Activated T-cell treated with anti-CD3 and anti-CD28 coated beads, Interleukin-2, amount 50 U/mL, for 72 hours (primary cell): ENCODE data around the gene FLYWCH1. TPM values are rescaled to one million over a fixed set of nuclear protein-coding genes. Genes with fewer than 3 reads are reported as not detected.
A peak's percentile ranks its signal among the peaks of the same experiment; 100 is the strongest.

Source experiments
- ATAC-seq, 2 donors: fragments of 150-1000 bp; cut with Tn5 transposase; replicated peaks in 1 of 2; 2 replicates each; pipeline ENCODE4 v1.10.0; 2021; ENCODE audit warnings: moderate library complexity in 2 of 2, mild to moderate bottlenecking in 1 of 2
- DNase-seq, 2 donors: peaks; one replicate each; pipeline ENCODE4 v3.0.0; 2021 to 2022; ENCODE audit warnings: mixed read lengths in 1 of 2
- H3K27ac Mint-ChIP-seq: one replicate; pipeline ENCODE4 v1.8.0; 2022; ENCODE audit warnings: mild to moderate bottlenecking, moderate library complexity, mixed read lengths
- H3K27me3 Mint-ChIP-seq: one replicate; pipeline ENCODE4 v1.8.0; 2022; ENCODE audit warnings: low read depth, mixed read lengths
- H3K36me3 Mint-ChIP-seq, 2 donors: one replicate each; pipeline ENCODE4 v1.8.0; 2022; ENCODE audit warnings: mixed read lengths in 2 of 2, mild to moderate bottlenecking in 1 of 2; ENCODE audit not compliant: insufficient read depth in 2 of 2
- H3K4me1 Mint-ChIP-seq: one replicate; pipeline ENCODE4 v1.8.0; 2022; ENCODE audit warnings: low read depth, mixed read lengths
- H3K4me3 Mint-ChIP-seq, 2 donors: one replicate each; pipeline ENCODE4 v1.8.0; 2022; ENCODE audit warnings: mild to moderate bottlenecking in 2 of 2, mixed read lengths in 2 of 2, moderate library complexity in 2 of 2
- H3K9me3 Mint-ChIP-seq, 2 donors: one replicate each; pipeline ENCODE4 v1.8.0; 2022; ENCODE audit warnings: mixed read lengths in 2 of 2
- total RNA-seq, 2 donors: library from RNA; stranded (reverse); gene quantifications; one replicate each; pipeline ENCODE4 v1.2.3, GENCODE V29; 2022

FLYWCH1 gene
- total RNA-seq, 2 donors from 2014 or later: 68.5 to 76.4 TPM

- Mint-ChIP-seq H3K27me3 (peaks cover 6% of the 10 kb centered on the region), H3K4me3 (no peak overlapping the region), H3K9me3 (no peaks in the 10 kb centered on the region), H3K27ac (no peak overlapping the region), H3K4me1 (no peaks in the 10 kb centered on the region), H3K36me3 (no peaks in the 10 kb centered on the region)
- no peak for DNase-seq
- ATAC-seq: no peak
These were observed 43.7 kb downstream of the FLYWCH1 start for GRCh38 chr16:2955438-2955778.

GRCh38 chr16:2955779-2956578 is 44.2 kb downstream of the FLYWCH1 start:
- ATAC-seq (peak in 1 of 2 donors; percentile 25), DNase-seq (no peak)
- Mint-ChIP-seq H3K9me3 (no peaks in the 10 kb centered on the region), H3K36me3 (no peaks in the 10 kb centered on the region), H3K4me3 (no peak overlapping the region), H3K27ac (no peak overlapping the region), H3K27me3 (peaks cover 6% of the 10 kb centered on the region), H3K4me1 (no peaks in the 10 kb centered on the region)

- no peak for ATAC-seq
- Mint-ChIP-seq H3K27me3 (peaks cover 6% of the 10 kb centered on the region), H3K27ac (no peak overlapping the region), H3K4me1 (no peaks in the 10 kb centered on the region), H3K4me3 (no peak overlapping the region), H3K9me3 (no peaks in the 10 kb centered on the region), H3K36me3 (no peaks in the 10 kb centered on the region)
- DNase-seq: no peak
These were observed 44.8 kb downstream of the FLYWCH1 start for GRCh38 chr16:2956579-2956956.

DNA sequence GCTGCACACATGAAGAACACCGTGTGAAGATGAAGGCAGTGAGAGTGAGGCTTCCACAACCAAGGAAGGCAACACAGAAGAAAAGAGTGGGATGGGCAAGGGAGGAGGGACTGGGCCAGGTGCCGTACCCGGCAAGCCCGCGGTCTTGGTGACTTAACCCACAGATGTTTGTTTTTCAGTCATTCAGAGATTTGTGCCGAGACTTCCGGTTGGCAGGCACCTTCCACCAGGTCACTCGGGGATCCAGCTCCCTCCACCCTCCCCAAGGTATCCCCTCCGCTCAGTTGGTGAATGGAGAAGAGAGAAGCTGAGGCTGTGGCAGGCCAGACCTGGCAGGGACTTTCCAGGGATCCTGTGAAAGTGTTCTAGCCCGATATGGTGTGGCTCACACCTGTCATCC is 47.5 kb downstream of the FLYWCH1 start:
- DNase-seq: no peak
- peaks cover 8% of the 10 kb centered on the region for H3K4me1 Mint-ChIP-seq
- no peak overlapping the region for H3K4me3 Mint-ChIP-seq
- ATAC-seq: no peak
- no peaks in the 10 kb centered on the region for H3K9me3 Mint-ChIP-seq
- peaks cover 16% of the 10 kb centered on the region for H3K27me3 Mint-ChIP-seq
- H3K36me3 Mint-ChIP-seq: no peaks in the 10 kb centered on the region
- no peak overlapping the region for H3K27ac Mint-ChIP-seq

DNA sequence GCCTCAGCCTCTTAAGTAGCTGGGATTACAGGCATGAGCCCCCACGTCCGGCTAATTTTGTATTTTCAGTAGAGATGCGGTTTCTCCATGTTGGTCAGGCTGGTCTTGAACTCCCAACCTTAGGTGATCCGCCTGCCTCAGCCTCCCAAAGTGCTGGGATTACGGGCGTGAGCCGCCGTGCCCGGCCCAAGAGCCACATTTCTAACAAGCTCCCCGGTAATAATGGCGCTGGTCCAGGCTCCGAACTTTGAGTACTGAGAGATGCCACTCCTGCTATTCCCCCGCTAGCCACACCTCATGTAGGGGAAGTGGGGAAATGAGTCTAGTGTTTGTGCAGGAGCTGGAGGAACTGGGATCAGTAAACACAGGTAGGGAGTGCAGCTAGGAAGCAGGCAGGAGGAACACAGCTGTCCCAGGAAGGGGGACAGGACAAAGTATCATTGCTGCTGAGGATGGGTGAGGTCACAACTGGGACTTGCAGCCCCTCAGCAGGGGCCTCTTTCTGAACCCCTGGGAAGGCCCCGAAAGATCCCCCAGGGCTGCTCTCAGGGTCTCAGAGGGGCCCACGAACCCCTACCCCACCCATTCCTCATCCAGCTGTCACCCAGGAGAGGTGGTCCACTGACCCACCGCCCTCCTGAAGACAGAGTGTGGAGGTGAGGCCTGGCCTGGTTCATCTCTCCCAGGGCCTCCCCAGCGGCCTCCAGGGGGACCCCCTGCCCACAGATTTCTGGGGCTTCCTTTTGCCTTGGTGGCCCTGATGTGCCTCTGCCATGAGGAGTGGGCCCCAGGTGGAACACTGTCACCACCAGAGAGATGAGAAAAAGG is 48.7 kb downstream of the FLYWCH1 start:
- ATAC-seq: no peak
- Mint-ChIP-seq H3K4me1 (peaks cover 11% of the 10 kb centered on the region), H3K4me3 (no peak overlapping the region), H3K27me3 (peaks cover 21% of the 10 kb centered on the region), H3K27ac (no peak overlapping the region), H3K36me3 (no peaks in the 10 kb centered on the region), H3K9me3 (no peaks in the 10 kb centered on the region)
- DNase-seq: no peak

DNA sequence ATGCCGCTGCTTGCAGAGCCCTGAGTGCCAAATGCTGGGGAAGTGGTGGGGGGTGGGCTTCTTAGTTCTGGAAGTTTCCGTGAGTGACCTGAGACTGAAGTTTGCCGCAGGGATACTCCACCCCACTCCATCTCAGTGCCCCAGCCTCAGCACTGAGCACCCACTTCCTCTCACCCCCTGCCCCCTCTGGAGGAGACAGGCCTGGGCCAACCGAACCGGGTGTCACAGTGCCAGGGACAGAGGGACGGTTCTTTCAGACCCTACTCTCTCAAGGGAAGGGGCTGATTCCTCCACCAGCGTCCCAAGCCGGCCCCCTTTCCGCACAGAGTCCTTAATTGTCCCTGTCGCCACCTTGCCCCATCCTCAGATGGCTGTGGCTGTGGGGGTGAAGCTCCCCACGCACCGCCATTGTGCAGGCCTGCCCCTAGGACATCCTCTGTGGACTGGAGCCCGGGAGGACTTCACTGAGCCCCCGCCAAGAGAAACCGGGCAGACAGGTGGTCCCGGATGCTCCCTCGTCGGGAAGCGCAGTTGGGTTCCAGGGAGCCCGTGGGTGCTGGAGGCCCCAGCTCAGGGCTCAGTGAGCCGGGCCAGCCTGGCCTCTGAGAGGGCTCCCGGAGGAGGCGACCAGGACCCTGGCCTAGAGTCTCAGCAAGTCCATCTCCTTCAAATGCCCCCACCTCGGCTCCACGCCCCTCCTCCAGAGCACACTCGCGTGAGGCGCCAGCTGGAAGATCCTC is 50.8 kb downstream of the FLYWCH1 start:
- Mint-ChIP-seq H3K4me1 (peaks cover 11% of the 10 kb centered on the region), H3K9me3 (no peaks in the 10 kb centered on the region), H3K4me3 (peak overlapping the region in 1 of 2 donors; percentile 51), H3K27me3 (peaks cover 27% of the 10 kb centered on the region), H3K36me3 (no peaks in the 10 kb centered on the region), H3K27ac (no peak overlapping the region)
- DNase-seq (no peak), ATAC-seq (no peak)

- DNase-seq (no peak), ATAC-seq (no peak)
- Mint-ChIP-seq H3K4me3 (peak overlapping the region; percentile 93), H3K27me3 (peaks cover 33% of the 10 kb centered on the region), H3K9me3 (no peaks in the 10 kb centered on the region), H3K36me3 (peaks cover 0 to 2% of the 10 kb centered on the region in 2 donors), H3K4me1 (peaks cover 15% of the 10 kb centered on the region), H3K27ac (no peak overlapping the region)
These were observed 51.5 kb downstream of the FLYWCH1 start for GRCh38 chr16:2963074-2963722.

- peaks cover 37% of the 10 kb centered on the region for H3K27me3 Mint-ChIP-seq
- H3K27ac Mint-ChIP-seq: no peak within 1 kb of the TSS
- peak; percentile 10 to 11 for ATAC-seq
- H3K36me3 Mint-ChIP-seq: peaks cover 0 to 2% of the 10 kb centered on the region in 2 donors
- H3K9me3 Mint-ChIP-seq: no peaks in the 10 kb centered on the region
- H3K4me1 Mint-ChIP-seq: peaks cover 21% of the 10 kb centered on the region
- peak within 1 kb of the TSS; percentile 93 for H3K4me3 Mint-ChIP-seq
- peak in 1 of 2 donors; percentile 62 for DNase-seq
These were observed 52.2 kb downstream of the FLYWCH1 start, which contains the start of gene KREMEN2 for GRCh38 chr16:2963723-2964474. TSS of gene KREMEN2 (plus strand) at chr16:2964275. CDS start at chr16:2964521, 246 bp downstream.

GRCh38 chr16:2964475-2965336 is 53.0 kb downstream of the FLYWCH1 start:
- H3K4me3 Mint-ChIP-seq: peak overlapping the region; percentile 93
- peak; percentile 71 to 81 for DNase-seq
- peaks cover 21% of the 10 kb centered on the region for H3K4me1 Mint-ChIP-seq
- H3K36me3 Mint-ChIP-seq: peaks cover 0 to 2% of the 10 kb centered on the region in 2 donors
- peak; percentile 28 to 29 for ATAC-seq
- H3K27ac Mint-ChIP-seq: no peak overlapping the region
- H3K27me3 Mint-ChIP-seq: peaks cover 37% of the 10 kb centered on the region
- no peaks in the 10 kb centered on the region for H3K9me3 Mint-ChIP-seq

GRCh38 chr16:2966043-2966807 is 54.5 kb downstream of the FLYWCH1 start:
- H3K27me3 Mint-ChIP-seq: peaks cover 32% of the 10 kb centered on the region
- H3K9me3 Mint-ChIP-seq: no peaks in the 10 kb centered on the region
- H3K4me1 Mint-ChIP-seq: peaks cover 32% of the 10 kb centered on the region
- no peak overlapping the region for H3K4me3 Mint-ChIP-seq
- DNase-seq (no peak), ATAC-seq (no peak)
- H3K36me3 Mint-ChIP-seq: peaks cover 0 to 2% of the 10 kb centered on the region in 2 donors
- H3K27ac Mint-ChIP-seq: no peak overlapping the region

DNA sequence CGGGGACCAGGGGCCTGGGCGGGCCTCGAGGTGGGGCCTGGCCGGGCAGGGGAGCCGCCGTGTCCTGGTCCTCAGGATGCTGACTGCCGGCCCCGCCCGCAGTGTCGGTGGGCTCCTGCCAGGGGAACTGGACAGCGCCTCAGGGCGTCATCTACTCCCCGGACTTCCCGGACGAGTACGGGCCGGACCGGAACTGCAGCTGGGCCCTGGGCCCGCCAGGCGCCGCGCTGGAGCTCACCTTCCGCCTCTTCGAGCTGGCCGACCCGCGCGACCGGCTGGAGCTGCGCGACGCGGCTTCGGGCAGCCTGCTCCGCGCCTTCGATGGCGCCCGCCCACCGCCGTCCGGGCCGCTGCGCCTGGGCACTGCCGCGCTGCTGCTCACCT is 55.1 kb downstream of the FLYWCH1 start:
- DNase-seq (peak in 1 of 2 donors; percentile 31), ATAC-seq (no peak)
- no peaks in the 10 kb centered on the region for H3K9me3 Mint-ChIP-seq
- H3K27ac Mint-ChIP-seq: no peak overlapping the region
- no peak overlapping the region for H3K4me3 Mint-ChIP-seq
- peaks cover 29% of the 10 kb centered on the region for H3K27me3 Mint-ChIP-seq
- H3K4me1 Mint-ChIP-seq: peaks cover 32% of the 10 kb centered on the region
- peaks cover 0 to 2% of the 10 kb centered on the region in 2 donors for H3K36me3 Mint-ChIP-seq
